ENCODE measurements around the gene MICAL3. TPM values are rescaled to one million over a fixed set of nuclear protein-coding genes. Genes with fewer than 3 reads are reported as not detected.

MICAL3 gene
- total RNA-seq, 2 donors from 2014 or later = 33.6 to 34.0 TPM

DNA sequence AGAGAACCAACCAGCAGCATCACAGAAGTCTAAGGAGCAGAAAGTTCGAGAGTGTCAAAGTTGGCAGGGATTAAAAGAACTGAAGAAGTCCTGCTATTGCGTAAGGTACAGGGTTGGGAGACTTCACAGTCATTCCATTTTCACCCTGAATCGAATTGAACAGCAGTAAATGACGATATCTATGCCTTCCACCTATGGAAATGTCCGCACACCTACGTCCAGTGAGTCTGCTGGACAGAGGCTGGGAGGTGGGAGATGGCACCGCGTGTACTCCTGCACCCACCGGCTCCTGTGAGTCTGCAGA lies 116.7 kb downstream of the MICAL3 start:
- no peak overlapping the region for H3K4me3 ChIP-seq
- TF ChIP-seq, protein P1, sequence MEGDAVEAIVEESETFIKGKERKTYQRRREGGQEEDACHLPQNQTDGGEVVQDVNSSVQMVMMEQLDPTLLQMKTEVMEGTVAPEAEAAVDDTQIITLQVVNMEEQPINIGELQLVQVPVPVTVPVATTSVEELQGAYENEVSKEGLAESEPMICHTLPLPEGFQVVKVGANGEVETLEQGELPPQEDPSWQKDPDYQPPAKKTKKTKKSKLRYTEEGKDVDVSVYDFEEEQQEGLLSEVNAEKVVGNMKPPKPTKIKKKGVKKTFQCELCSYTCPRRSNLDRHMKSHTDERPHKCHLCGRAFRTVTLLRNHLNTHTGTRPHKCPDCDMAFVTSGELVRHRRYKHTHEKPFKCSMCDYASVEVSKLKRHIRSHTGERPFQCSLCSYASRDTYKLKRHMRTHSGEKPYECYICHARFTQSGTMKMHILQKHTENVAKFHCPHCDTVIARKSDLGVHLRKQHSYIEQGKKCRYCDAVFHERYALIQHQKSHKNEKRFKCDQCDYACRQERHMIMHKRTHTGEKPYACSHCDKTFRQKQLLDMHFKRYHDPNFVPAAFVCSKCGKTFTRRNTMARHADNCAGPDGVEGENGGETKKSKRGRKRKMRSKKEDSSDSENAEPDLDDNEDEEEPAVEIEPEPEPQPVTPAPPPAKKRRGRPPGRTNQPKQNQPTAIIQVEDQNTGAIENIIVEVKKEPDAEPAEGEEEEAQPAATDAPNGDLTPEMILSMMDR (IDR thresholded peaks at IDR 0.05) = no peak
- no peak for TF ChIP-seq POLR2A (IDR thresholded peaks at IDR 0.05)
- 87 to 88% methylated on average over 9 of the region's 9 CpGs for WGBS, 2 donors

DNA sequence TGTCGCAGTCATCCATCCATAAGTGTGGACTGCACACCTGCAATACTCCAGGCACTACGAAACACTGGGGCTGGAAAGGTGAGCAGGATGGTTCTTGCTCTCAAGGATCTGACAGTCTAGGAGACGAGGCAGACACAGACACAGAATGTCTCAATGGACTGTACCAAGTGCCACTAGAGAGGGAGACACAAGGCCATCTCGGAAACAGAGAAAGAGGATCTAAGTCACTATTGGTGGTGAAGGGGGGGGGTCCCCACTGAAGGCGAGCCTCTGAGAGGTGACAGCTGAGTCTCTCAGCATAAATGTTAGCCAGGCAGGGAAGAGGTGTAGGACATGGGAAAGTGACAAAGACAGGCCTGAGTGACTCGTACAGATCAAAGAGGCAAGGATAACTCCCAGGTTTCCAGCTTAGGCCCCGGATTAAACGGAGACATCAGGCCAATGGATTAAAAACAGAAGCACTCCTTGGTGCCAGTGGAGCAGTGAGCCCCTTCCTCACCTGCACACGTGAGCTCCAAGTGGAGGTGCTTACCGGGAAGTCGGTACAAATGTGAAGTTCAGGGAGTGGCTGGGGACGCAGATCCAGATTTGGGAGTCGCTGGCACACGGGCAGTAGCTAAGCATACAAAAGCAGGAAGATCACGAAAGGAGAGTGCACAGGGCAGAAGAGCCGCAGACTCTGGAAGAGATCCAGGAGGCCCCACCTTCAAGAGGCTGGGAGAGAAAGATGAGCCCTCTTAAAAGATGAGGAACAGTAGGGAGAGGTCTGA lies 117.2 kb downstream of the MICAL3 start:
- Histone ChIP-seq H3K4me3 (no peak overlapping the region), H3K27me3 (no peaks in the 10 kb centered on the region), H3K9me3 (no peaks in the 10 kb centered on the region), H3K27ac (no peak overlapping the region), H3K36me3 (replicated peaks in 1 of 2; ENCODE audit: insufficient read depth in 1 of 2, low read depth in 2 of 2) (peaks cover 0 to 3% of the 10 kb centered on the region in 2 donors), H3K4me1 (peaks cover 32% of the 10 kb centered on the region)
- WGBS, 2 donors = 88 to 92% methylated on average over 16 of the region's 16 CpGs
- no peak for TF ChIP-seq POLR2A (IDR thresholded peaks at IDR 0.05)
- TF ChIP-seq, protein P1 (IDR thresholded peaks at IDR 0.05) = no peak
- DNase-seq = no peak
- ATAC-seq = no peak
- intact Hi-C loops (cut with DNase I) = loop anchor here (10.0 kb wide), 1 partner anchor 118 kb away; the partner anchor contains the start of gene MICAL3

More for the DNA sequence above, 116.7 kb downstream of the MICAL3 start:
- H3K9me3 ChIP-seq = no peaks in the 10 kb centered on the region
- intact Hi-C loops (cut with DNase I) = loop anchor here (10.0 kb wide), 1 partner anchor 117 kb away; the partner anchor contains the start of gene MICAL3
- H3K36me3 ChIP-seq (replicated peaks in 1 of 2; ENCODE audit: insufficient read depth in 1 of 2, low read depth in 2 of 2) = peaks cover 0 to 3% of the 10 kb centered on the region in 2 donors
- H3K4me1 ChIP-seq = peaks cover 32% of the 10 kb centered on the region
- ATAC-seq (no peak), DNase-seq (no peak)
- H3K27ac ChIP-seq = no peak overlapping the region
- no peaks in the 10 kb centered on the region for H3K27me3 ChIP-seq

DNA sequence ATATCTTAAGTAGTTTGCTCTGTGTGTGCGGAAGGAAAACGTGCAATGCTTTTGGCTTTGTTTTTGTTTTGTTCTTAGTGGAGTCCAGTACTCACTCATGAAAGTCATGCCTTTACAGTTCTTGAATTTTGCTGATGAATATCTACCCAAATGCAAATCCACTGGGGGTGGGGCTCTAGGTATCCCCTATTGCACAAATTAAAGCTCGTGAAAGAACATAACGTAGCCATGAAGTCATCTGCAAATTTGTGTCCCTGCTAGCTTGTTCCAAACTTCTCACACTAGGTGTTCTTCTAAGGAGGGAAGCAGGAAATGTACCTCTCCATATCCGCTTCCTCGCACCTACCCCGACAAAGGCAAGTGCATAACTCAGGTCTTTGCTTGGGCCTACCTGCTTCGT lies 118.9 kb downstream of the MICAL3 start:
- DNase-seq (no peak), ATAC-seq (no peak)
- Histone ChIP-seq H3K4me3 (no peak overlapping the region), H3K27me3 (no peaks in the 10 kb centered on the region), H3K36me3 (replicated peaks in 1 of 2; ENCODE audit: insufficient read depth in 1 of 2, low read depth in 2 of 2) (peaks cover 0 to 3% of the 10 kb centered on the region in 2 donors), H3K9me3 (no peaks in the 10 kb centered on the region), H3K27ac (no peak overlapping the region), H3K4me1 (peaks cover 21% of the 10 kb centered on the region)
- 91 to 97% methylated on average over 8 of the region's 8 CpGs for WGBS, 2 donors
- intact Hi-C loops (cut with DNase I) = loop anchor here (10.0 kb wide), 1 partner anchor 119 kb away; the partner anchor contains the start of gene MICAL3
- no peak for TF ChIP-seq POLR2A (IDR thresholded peaks at IDR 0.05)
- TF ChIP-seq, protein P1 (IDR thresholded peaks at IDR 0.05) = no peak

DNA sequence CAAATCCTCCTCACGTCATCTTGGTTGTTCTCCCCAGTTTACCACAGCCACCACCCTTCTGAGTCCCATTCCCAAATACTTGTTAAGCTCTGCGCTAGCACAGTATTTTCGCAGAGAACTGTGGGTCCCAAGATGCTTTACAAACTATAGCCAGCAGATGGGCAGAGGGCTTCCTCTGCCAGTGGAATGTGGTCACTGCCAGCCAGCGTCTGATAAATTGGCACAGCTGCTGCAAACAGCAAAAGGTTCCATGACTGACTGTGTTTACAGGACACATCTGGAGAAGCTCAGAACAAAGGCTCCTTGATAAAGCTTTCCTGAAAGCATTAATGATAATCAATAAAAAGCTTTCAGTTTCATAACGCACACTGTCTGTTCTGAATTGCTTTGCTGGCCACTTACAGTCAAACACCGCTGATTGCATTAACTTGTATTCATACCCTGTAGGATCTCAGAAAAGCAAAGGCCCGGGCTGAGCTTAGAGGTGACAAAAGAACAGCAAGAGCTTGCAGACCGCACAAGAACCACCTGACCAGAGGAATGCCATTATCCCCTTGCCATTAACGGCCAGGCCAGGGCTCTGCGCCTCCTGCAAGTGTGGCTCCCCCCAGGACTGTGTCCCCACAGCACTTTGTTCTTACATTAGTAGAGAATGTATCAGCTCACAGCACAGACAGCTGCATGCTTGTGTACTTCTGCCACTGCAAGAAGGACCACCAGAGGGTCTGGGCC lies 120.6 kb downstream of the MICAL3 start:
- Histone ChIP-seq H3K4me3 (no peak overlapping the region), H3K9me3 (no peaks in the 10 kb centered on the region), H3K4me1 (peaks cover 14% of the 10 kb centered on the region), H3K36me3 (replicated peaks in 1 of 2; ENCODE audit: insufficient read depth in 1 of 2, low read depth in 2 of 2) (peaks cover 0 to 8% of the 10 kb centered on the region in 2 donors), H3K27me3 (no peaks in the 10 kb centered on the region), H3K27ac (peak overlapping the region in 3 of 4 donors; percentile 5 to 38 (median 27))
- DNase-seq (peak; percentile 23 to 70 (median 48)), ATAC-seq (peak; percentile 67)
- no peak for TF ChIP-seq POLR2A (IDR thresholded peaks at IDR 0.05)
- TF ChIP-seq, protein P1 (IDR thresholded peaks at IDR 0.05) = peak in 3 of 7 experiments; percentile 26 to 39 (median 27)
- intact Hi-C loops (cut with DNase I) = loop anchor here (10.0 kb wide), 1 partner anchor 121 kb away; the partner anchor contains the start of gene MICAL3
- WGBS, 2 donors = 41 to 44% methylated on average over 10 of the region's 10 CpGs
